H9 (cell line): ENCODE data around the gene TRAP1. TPM values are rescaled to one million over a fixed set of nuclear protein-coding genes. Genes with fewer than 3 reads are reported as not detected.

Experiments used
- DNase-seq: peaks from one replicate; pipeline ENCODE4 v3.0.0-alpha.2; 2017
- H2AFZ ChIP-seq: one replicate; pipeline ENCODE4 v1.6.1; 2013; ENCODE audit warnings: mild to moderate bottlenecking, low read length, control low read depth, moderate library complexity
- H2AK5ac ChIP-seq: 2 replicates; pipeline ENCODE4 v1.6.1; 2013; ENCODE audit warnings: low read length, control low read depth, mixed read lengths; ENCODE audit not compliant: insufficient read length
- H2BK120ac ChIP-seq: one replicate; pipeline ENCODE4 v1.6.1; 2013; ENCODE audit warnings: low read depth, mild to moderate bottlenecking, low read length, control low read depth, inconsistent platforms; ENCODE audit not compliant: poor library complexity, severe bottlenecking
- H2BK12ac ChIP-seq: 2 replicates; pipeline ENCODE4 v1.6.1; 2013; ENCODE audit warnings: low read length, control low read depth, mixed read lengths, low read depth; ENCODE audit not compliant: insufficient read length
- H2BK15ac ChIP-seq: 2 replicates; pipeline ENCODE4 v1.6.1; 2013; ENCODE audit warnings: low read depth, low read length, control low read depth
- H2BK20ac ChIP-seq: one replicate; pipeline ENCODE4 v1.6.1; 2013; ENCODE audit warnings: low read depth, mild to moderate bottlenecking, low read length, control low read depth, inconsistent platforms; ENCODE audit not compliant: poor library complexity, severe bottlenecking
- H2BK5ac ChIP-seq: 2 replicates; pipeline ENCODE4 v1.6.1; 2013; ENCODE audit warnings: low read length, control low read depth, mixed read lengths; ENCODE audit not compliant: insufficient read length
- H3K14ac ChIP-seq: 2 replicates; pipeline ENCODE4 v1.6.1; 2013; ENCODE audit warnings: low read length, control low read depth; ENCODE audit not compliant: insufficient read depth
- H3K18ac ChIP-seq: 2 replicates; pipeline ENCODE4 v1.6.1; 2013; ENCODE audit warnings: low read depth, mild to moderate bottlenecking, mixed read lengths, low read length, control low read depth; ENCODE audit not compliant: insufficient read length
- H3K23ac ChIP-seq: 2 replicates; pipeline ENCODE4 v1.6.1; 2013; ENCODE audit warnings: low read length, control low read depth, mixed read lengths, low read depth; ENCODE audit not compliant: insufficient read length
- H3K23me2 ChIP-seq: 2 replicates; pipeline ENCODE4 v1.6.1; 2013; ENCODE audit warnings: low read depth, mild to moderate bottlenecking, mixed read lengths, low read length, control low read depth; ENCODE audit not compliant: insufficient read length, poor library complexity, severe bottlenecking
- H3K27ac ChIP-seq: 2 replicates; pipeline ENCODE4 v1.5.1; 2013; ENCODE audit warnings: low read length, control low read depth, mixed read lengths, low read depth; ENCODE audit not compliant: insufficient read length
- H3K27me3 ChIP-seq: 2 replicates; pipeline ENCODE4 v1.6.1; 2013; ENCODE audit warnings: low read length, control low read depth, inconsistent platforms; ENCODE audit not compliant: insufficient read depth
- H3K4ac ChIP-seq: 2 replicates; pipeline ENCODE4 v1.6.1; 2013; ENCODE audit warnings: low read depth, mild to moderate bottlenecking, control low read depth, inconsistent platforms, low read length, moderate library complexity
- H3K4me1 ChIP-seq: 2 replicates; pipeline ENCODE4 v1.6.1; 2013; ENCODE audit warnings: low read length, control low read depth, inconsistent platforms; ENCODE audit not compliant: insufficient read depth
- H3K4me2 ChIP-seq: 2 replicates; pipeline ENCODE4 v1.6.1; 2013; ENCODE audit warnings: low read length, control low read depth, mixed read lengths; ENCODE audit not compliant: insufficient read length, insufficient read depth
- H3K56ac ChIP-seq: 2 replicates; pipeline ENCODE4 v1.6.1; 2013; ENCODE audit warnings: low read depth, mild to moderate bottlenecking, mixed read lengths, low read length, control low read depth; ENCODE audit not compliant: insufficient read length
- H3K79me1 ChIP-seq: 2 replicates; pipeline ENCODE4 v1.6.1; 2013; ENCODE audit warnings: low read depth, mild to moderate bottlenecking, moderate library complexity, low read length, control low read depth, inconsistent platforms; ENCODE audit not compliant: insufficient read depth, poor library complexity, severe bottlenecking
- H3K79me2 ChIP-seq: 2 replicates; pipeline ENCODE4 v1.6.1; 2013; ENCODE audit warnings: low read length, control low read depth, inconsistent platforms; ENCODE audit not compliant: insufficient read depth
- H3K9ac ChIP-seq: 2 replicates; pipeline ENCODE4 v1.6.1; 2013; ENCODE audit warnings: low read length, control low read depth, mixed read lengths; ENCODE audit not compliant: insufficient read length; ENCODE audit errors: extremely low read depth
- H3K9me3 ChIP-seq: one replicate; pipeline ENCODE4 v1.6.1; 2013; ENCODE audit warnings: low read depth, low read length, inconsistent platforms; ENCODE audit not compliant: control insufficient read depth
- H3T11ph ChIP-seq: one replicate; pipeline ENCODE4 v1.6.1; 2013; ENCODE audit warnings: mild to moderate bottlenecking, low read length, control low read depth, inconsistent platforms
- H4K20me1 ChIP-seq: one replicate; pipeline ENCODE4 v1.6.1; 2013; ENCODE audit not compliant: control insufficient read depth, insufficient read length, insufficient read depth
- H4K5ac ChIP-seq: 2 replicates; pipeline ENCODE4 v1.6.1; 2013; ENCODE audit warnings: low read depth, mild to moderate bottlenecking, mixed read lengths, low read length, control low read depth; ENCODE audit not compliant: insufficient read length
- H4K8ac ChIP-seq: replicated peaks from 2 replicates; pipeline ENCODE4 v1.6.1; 2013; ENCODE audit warnings: low read length, control low read depth, mixed read lengths, low read depth; ENCODE audit not compliant: insufficient read length
- H4K91ac ChIP-seq: 2 replicates; pipeline ENCODE4 v1.6.1; 2013; ENCODE audit warnings: low read depth, mild to moderate bottlenecking, moderate library complexity, mixed read lengths, low read length, control low read depth; ENCODE audit not compliant: insufficient read length
- H3K27ac Mint-ChIP-seq, 3 experiments: 2 replicates in 2 of 3; 3 replicates in 1 of 3; pipeline ENCODE4 v1.8.0; 2020 to 2021; ENCODE audit warnings: mixed read lengths in 3 of 3, mild to moderate bottlenecking in 1 of 3, moderate library complexity in 1 of 3
- H3K27me3 Mint-ChIP-seq: 2 replicates; pipeline ENCODE4 v1.8.0; 2021; ENCODE audit warnings: low read depth, mild to moderate bottlenecking, moderate library complexity, mixed read lengths
- H3K36me3 Mint-ChIP-seq, 3 experiments: 2 replicates in 2 of 3; 3 replicates in 1 of 3; pipeline ENCODE4 v1.8.0; 2020 to 2021; ENCODE audit warnings: low read depth in 3 of 3, mixed read lengths in 3 of 3; ENCODE audit not compliant: insufficient read depth in 1 of 3
- H3K4me1 Mint-ChIP-seq, 2 experiments: 2 replicates each; pipeline ENCODE4 v1.8.0; 2020; ENCODE audit warnings: mixed read lengths in 2 of 2
- H3K4me3 Mint-ChIP-seq, 2 experiments: 2 replicates in 1 of 2; 3 replicates in 1 of 2; pipeline ENCODE4 v1.8.0; 2020 to 2021; ENCODE audit warnings: mild to moderate bottlenecking in 2 of 2, mixed read lengths in 2 of 2, moderate library complexity in 1 of 2
- H3K9me3 Mint-ChIP-seq, 2 experiments: 2 replicates in 1 of 2; 3 replicates in 1 of 2; pipeline ENCODE4 v1.8.0; 2020; ENCODE audit warnings: mild to moderate bottlenecking in 2 of 2, mixed read lengths in 2 of 2, moderate library complexity in 1 of 2
- WGBS: extraction: QIAGEN DNeasy Blood & Tissue Kit; methylation state at CpG from one replicate; pipeline ENCODE4 v1.1.7; 2013; ENCODE audit warnings: missing lambda C conversion rate, low lambda C conversion rate, mixed read lengths; ENCODE audit not compliant: insufficient read length; ENCODE audit errors: extremely low coverage; 5-methylcytosine and 5-hydroxymethylcytosine counted together
- total RNA-seq: library from RNA; stranded (reverse); gene quantifications from 2 replicates; pipeline ENCODE4 v1.2.1, GENCODE V29; 2021
- TF ChIP-seq, protein P1 (sequence below): fragments of 200-600 bp; sonication (generic); conservative IDR thresholded peaks from 3 replicates; pipeline ENCODE4 v1.8.0; 2021; ENCODE audit warnings: antibody characterized with exemption, mild to moderate bottlenecking

The TRAP1 gene
- total RNA-seq, 1 experiment from 2014 or later, result 211 TPM

DNA sequence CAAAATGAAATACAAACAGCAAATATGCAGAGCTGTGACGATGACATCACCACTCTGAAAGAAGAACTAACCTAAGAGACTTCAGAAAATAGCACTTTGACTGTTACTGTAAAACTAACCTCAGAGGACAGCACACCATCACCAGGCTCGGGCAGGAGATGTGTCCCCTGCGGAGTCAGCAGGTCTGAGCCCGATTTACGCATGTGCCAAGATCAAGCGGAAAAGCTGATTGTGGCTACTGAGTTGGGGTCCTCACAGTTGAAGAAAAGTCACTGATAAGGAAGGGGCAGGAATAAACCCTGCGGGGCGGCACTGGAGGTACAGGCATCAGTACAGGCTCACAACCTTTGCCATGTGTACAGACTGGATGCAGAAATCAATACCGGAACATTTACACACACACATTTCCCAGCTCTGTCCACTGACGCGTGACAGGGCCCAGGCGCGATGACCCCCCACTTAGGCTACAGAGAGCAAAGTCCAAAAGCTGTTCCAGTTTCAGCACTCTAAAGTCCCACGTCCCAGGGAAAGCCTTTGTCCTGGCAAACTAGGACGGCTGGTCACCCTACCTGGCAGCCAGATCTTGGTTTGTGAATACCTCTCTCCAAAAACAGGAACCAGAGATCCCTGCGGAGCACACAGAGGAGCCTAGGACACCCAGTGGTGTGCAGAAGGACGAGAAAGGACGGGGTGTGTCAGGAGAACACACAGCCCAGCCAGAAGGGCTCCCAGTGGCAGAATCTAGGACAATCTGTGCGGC lies 21.5 kb downstream of the TRAP1 start:
- Histone ChIP-seq H2BK15ac (no peak overlapping the region), H2BK5ac (no peak overlapping the region), H3K9ac (no peak overlapping the region), H3K4me1 (no peaks in the 10 kb centered on the region), H3K56ac (no peak overlapping the region), H3K4ac (no peak overlapping the region), H3K27me3 (no peaks in the 10 kb centered on the region), H3K23me2 (no peaks in the 10 kb centered on the region), H3K18ac (no peak overlapping the region), H3T11ph (no peak overlapping the region), H2BK20ac (no peak overlapping the region), H2BK120ac (no peak overlapping the region), H4K20me1 (no peaks in the 10 kb centered on the region), H3K9me3 (no peaks in the 10 kb centered on the region), H4K8ac (no peak overlapping the region), H2BK12ac (no peak overlapping the region), H3K79me1 (no peaks in the 10 kb centered on the region), H4K91ac (no peak overlapping the region), H3K79me2 (peaks cover 5% of the 10 kb centered on the region; the same call in 1 of the 2 replicates), H3K14ac (no peak overlapping the region), H4K5ac (no peak overlapping the region), H3K23ac (no peak overlapping the region), H3K4me2 (no peak overlapping the region), H2AK5ac (no peak overlapping the region), H3K27ac (no peak overlapping the region), H2AFZ (no peak overlapping the region)
- TF ChIP-seq, protein P1, sequence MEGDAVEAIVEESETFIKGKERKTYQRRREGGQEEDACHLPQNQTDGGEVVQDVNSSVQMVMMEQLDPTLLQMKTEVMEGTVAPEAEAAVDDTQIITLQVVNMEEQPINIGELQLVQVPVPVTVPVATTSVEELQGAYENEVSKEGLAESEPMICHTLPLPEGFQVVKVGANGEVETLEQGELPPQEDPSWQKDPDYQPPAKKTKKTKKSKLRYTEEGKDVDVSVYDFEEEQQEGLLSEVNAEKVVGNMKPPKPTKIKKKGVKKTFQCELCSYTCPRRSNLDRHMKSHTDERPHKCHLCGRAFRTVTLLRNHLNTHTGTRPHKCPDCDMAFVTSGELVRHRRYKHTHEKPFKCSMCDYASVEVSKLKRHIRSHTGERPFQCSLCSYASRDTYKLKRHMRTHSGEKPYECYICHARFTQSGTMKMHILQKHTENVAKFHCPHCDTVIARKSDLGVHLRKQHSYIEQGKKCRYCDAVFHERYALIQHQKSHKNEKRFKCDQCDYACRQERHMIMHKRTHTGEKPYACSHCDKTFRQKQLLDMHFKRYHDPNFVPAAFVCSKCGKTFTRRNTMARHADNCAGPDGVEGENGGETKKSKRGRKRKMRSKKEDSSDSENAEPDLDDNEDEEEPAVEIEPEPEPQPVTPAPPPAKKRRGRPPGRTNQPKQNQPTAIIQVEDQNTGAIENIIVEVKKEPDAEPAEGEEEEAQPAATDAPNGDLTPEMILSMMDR, result no peak
- Mint-ChIP-seq H3K9me3 (no peaks in the 10 kb centered on the region), H3K27ac (peak overlapping the region; percentile 46 to 96 (median 55); a peak in 6 of 7 replicates), H3K36me3 (peaks cover 12 to 23% (median 13%) of the 10 kb centered on the region in 3 experiments; a peak in 5 of 7 replicates), H3K4me1 (peaks cover 3 to 9% of the 10 kb centered on the region in 2 experiments; a peak in 3 of 4 replicates), H3K27me3 (no peaks in the 10 kb centered on the region), H3K4me3 (no peak overlapping the region)
- no CpG with 5 or more reads among the region's 19 CpGs for WGBS
- no peak for DNase-seq
